Stimulated activated naive CD4-positive, alpha-beta T cell (primary cell): ENCODE results near the gene SULT4A1.
A peak's percentile ranks its signal among the peaks of the same experiment; 100 is the strongest.
"Not testable (repeated sequence)": the region's sequence is repeated elsewhere in the genome, so short reads cannot be mapped to it uniquely, and the experiment has no call there.

Source experiments
- DNase-seq, 6 experiments: peaks; one replicate each; lab custom pipeline; 2025; lab: John Stamatoyannopoulos, UW

SULT4A1 gene

DNA sequence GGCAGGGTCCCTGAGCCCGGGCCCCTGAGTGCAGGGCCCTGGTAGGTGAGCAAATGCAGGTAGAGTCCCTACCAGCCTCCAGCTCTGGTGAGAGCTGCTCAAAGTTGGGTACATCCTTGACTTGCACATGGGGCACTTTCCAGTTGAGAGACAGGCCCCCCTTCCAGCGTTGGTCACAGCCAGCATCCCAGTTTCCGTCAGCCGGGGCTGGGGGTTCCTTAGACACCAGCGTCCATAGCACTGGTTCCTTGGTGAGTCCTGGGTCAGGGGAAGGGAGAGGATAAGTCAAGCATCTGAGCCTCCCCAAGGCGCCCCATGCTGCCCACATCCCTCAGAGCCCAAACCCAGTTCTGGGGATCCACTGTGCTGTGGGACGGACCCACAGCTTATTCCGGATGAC lies 23.9 kb upstream of the SULT4A1 start:
- no peak for DNase-seq

DNA sequence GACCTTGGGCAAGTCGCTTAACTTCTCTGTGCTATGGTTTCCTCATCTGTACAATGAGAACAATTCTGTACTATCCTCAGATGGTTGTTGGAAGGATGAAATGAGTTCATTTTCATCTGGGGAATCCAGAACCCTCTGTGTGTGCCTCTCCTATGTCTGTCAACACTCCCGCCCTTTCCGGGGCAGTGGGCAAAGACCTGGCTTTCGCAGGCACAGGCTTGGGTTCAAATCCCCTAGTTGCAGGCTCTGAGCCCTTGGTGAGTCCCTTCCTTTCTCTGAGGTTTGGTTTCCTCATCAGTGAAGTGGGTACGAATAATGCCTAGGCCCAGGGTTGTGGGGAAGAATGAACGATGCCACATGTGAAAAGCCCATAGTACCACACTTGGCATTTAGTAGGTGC lies 23.5 kb upstream of the SULT4A1 start:
- no peak for DNase-seq

DNA sequence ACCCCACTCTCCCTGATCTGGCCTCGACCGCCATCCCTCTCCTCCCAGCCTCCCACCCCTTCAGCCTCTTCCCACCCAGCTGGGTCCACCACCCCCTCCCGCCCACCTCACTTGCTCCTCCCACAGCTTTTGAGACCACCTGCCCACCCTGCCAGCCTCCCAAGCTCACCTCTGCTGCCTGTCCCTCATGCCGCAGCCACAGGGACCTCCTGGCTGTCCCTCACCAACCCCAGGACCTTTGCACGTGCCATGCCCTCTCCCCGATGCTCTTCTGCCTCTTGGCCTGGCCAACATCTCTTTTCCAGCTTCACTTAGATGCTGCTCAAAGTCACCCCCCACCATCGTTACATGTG lies 23.0 kb upstream of the SULT4A1 start:
- DNase-seq = no peak

DNA sequence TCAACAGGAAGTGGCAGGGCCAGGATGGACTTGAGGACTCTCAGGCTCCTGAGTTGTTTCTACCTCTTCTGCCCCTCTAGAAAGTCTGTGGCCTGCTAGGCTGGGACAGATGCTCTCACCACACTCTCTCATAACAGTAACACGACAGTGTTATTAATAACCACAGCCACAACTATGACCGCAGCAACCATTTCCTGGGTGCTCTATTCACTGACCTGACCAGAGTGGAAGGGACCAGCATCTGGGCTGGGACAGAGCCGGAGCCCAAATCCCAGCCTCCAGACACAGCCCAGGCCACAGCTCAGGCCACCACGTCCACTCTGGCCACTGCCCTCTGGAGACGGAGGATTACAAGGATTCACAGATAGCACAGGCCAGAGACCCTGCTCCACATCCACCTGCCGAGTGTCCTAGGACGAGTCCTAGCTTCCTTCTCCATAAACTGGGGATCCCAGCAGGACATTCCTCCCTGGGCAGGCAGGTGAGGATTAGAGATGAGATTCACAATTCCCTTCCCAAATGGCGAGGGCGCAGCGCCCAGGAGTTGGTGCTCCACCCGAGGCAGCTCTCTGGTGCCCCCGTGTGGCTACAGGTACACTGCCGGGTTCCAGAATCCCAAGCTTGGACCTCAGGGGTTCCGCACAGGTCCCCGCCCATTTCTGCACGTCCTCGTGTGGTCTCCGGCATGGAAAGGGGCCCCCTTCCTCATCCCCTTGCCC lies 22.4 kb upstream of the SULT4A1 start:
- peak in 1 of 6 experiments; percentile 11 for DNase-seq

DNA sequence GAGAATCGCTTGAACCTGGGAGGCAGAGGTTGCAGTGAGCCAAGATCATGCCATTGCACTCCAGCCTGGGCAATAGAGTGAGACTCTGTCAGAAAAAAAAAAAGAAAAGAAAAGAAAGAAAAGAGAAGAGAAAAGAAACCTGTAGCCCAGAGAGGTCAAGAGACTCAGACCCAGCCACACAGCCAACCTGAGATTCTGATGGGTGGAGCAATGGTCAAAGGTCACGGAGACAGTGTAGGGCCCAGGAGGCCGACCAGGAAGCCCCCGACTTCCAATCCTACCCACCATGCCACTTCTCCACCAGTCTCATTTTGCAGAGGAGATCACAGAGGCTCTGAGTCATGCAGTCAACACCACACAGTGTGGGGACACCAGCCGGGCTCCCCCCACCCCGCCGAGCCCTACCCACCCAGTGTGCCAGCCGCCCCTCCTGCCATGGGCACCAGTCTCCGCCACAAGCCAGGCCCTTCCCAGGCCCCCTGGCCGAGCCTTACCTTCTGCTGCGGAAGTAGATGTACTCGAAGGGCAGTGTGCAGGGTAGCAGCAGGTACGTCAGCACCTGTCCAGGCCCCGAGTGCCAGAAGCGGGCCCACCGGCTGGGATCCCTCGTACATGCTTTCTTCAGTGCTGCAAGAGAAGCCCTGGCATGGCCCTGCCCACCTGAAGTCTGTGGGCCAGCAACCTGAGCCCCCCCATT lies 21.6 kb upstream of the SULT4A1 start:
- DNase-seq = no peak

- peak in 3 of 6 experiments; percentile 12 to 24 (median 19) for DNase-seq
Measured at GRCh38 chr22:43883012-43883661, 20.8 kb upstream of the SULT4A1 start.

DNA sequence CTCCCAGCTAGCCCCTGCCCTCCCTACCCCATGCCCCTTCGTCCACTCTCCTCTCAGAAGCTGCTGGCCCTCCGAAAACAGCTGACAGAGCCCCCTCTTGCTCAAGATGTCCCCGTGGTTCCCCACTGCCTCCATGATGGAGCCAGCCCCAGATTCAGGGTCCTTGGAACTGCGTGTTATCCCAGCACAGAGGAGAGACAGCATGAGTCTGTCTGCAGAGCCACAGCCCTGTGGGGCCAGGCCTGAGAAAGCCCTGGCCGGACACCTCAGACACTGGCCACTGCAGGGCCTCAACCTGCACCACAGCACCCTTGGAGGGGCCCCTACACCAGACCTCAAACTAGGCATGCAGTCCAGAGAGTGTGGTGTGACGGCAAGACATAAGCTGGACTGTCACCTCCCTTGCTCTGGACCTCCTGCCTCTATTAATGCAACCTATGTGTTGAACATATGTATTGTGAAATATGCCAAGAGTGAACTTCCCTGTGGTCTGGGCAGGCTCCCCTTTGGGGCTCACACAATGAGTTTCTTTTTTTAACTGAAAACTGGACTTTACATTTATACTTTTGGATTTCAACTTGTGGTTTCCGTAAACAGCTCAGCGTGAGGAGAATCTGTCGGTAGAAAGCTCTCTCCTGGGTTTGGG lies 19.9 kb upstream of the SULT4A1 start:
- no peak for DNase-seq

DNA sequence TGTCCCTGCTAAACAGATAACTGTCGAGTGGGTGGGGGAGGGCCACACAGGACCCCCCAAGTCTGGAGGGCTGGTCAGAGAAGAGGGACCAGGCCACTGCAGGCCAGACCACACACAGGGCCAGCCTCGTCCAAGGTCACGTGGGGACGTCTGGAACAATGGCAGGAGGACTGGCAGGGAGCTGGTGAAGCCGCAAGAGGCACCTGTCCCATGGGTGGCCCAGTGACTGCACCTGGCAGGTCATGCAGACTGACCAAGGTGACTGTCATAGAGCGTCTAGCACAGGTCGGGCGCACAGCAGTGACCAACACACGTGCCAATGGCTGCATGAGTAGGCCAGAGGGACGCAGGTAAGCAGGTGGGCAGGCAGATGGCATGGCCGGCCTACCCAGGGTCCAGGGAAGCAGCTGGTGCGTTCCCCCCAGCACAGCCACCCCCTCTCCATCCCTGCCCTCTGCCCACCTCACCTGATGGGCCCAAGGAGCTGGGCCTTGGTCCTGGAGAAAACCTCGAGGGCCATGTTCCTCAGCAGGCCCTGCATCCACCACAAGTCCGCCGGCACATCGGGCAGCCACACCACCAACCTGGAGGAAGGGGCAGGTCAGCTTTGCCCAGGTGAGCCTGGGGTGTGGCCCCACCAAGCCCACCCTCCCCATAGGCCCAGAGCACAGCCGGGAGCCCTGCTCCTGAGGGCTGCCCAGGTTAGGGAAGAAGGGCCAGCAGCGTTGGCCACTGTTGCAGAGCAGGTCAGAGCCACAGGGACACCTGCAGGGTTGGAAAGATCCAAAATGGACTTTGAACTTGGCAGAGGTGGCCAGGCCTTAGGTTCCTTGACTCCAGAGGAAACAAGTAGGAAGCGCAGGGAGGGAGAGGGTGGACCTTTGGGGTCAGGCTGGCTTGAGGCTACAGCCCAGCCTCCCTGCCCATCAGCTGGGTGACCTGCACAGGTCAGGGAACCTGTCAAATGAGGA lies 19.1 kb upstream of the SULT4A1 start:
- DNase-seq = no peak

DNA sequence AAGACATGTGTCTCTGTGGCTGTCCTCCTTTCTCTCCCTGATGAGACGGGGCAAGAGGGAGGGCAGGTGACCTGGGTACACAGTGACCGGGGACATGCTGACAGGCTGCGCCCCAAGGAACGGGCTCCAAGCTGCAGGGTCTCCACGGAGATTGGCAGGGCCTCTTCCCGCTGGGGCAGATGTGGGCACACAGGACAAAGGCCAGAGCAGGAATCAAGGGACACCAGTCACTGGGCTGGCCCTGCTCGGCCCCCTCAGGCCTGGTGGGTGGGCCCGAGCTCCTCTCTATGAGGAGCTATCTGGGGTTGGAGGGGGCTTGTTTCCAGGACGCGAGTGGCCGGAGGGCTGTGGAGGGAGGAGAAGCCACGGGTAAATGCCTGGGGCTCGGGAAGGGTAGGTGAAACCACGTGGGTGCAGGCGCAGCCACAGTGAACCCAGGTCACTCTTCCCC lies 18.3 kb upstream of the SULT4A1 start:
- DNase-seq = no peak

DNA sequence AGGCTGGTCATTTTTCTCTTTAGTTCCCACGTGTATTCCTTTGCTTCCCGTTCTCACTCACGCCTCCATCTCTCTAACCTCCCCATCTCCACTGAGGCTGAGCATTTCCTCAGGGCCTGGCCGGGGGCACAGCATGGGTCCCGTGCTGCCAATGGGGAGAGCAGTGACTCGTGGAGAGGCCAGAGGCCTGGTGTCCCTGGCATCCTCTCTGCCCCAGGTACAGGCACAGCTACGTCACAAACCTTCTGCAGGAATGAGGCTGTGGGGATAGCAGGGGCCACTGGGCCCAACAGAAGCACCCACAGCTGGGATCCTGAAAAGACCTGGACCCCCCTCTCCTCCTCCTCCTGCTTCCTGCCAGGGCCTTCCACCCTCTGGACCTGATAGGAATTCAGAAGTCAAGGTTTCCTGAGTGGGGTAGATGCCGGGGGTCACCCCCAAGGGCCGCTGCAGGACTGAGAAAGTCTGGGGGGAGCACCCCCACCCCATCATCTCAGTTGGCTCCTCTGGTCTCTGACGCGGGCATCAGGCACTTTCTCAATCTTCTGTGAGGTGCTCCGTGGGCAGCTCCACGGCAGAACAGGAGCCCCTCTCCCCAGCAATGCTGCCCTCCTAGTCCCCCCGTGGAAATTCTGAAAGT lies 17.7 kb upstream of the SULT4A1 start:
- no peak for DNase-seq

GRCh38 chr22:43878831-43879550 lies 16.7 kb upstream of the SULT4A1 start:
- no peak for DNase-seq

- no peak for DNase-seq
Measured at GRCh38 chr22:43878079-43878795, 15.9 kb upstream of the SULT4A1 start.

DNA sequence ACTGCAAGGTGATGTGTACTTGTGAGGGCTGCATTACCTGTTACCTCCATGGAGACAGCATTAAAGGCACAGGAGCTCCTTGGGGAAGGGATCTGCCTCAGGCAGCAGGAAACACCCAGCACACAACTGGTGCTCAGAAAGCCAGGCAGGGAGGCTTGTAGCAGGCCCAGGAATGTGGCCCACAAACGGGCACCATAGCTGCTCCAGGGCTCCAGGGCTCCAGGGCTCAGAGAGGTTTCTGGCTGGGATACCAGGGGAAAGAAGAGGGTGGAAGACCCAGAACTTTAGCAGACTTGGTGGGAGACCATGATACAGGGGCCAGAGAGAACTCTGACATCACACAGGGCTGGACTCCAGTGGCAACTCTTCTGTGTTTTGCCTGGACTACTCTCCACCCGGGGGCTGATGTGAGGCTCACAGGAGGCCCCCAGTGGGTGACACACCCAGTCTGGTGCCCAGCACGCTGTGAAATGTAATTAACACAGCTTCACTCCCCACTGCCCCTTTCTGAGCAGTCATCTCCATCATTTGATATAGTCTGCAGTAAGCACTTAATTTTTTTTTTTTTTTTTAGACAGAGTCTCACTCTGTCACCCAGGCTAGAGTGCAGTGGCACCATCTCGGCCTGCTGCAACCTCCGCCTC lies 14.7 kb upstream of the SULT4A1 start:
- DNase-seq = no peak

- DNase-seq = no peak
Measured at GRCh38 chr22:43869799-43870198, 7.5 kb upstream of the SULT4A1 start.

GRCh38 chr22:43869001-43869400 lies 6.7 kb upstream of the SULT4A1 start:
- DNase-seq = not testable (repeated sequence)

DNA sequence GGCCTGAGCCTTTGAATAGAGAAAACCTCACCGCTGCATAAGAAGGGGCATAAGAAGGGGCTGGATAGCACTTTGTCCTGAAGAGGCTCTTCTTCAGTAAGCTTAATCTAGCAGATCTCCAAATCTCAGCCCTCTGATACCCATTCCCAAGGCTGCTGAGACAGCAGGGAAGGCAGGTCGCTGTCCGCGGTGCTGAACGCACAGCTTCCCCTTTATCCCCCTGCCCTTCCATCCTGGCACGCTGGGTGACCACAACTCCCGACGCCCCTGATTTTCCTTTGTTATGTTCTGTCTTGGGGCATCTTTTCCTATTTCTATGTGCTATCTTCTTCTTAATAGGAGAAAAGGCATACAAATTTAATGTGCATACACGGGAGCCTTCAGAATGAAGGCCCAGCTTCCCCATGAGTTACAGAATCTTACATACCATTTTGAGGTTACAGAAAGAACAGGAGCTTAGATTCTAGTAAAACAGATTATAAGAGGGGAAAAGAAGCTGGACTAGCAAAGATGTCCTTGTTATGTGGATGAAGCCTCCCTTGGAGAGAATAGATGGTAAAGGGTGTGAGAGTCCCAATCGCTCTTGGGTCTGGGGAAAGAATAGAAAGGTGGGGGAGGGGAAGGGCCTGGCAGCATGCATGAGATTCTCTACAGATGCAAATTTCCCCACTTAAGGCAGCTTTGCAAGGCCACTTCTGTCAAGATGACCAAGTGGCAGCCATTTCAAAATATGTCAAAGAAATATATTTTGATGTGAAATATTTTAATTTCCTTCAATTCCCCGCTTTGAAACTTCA lies 5.7 kb upstream of the SULT4A1 start:
- peak in 1 of 6 experiments; percentile 3 for DNase-seq

GRCh38 chr22:43862882-43863202 lies 529 bp upstream of the SULT4A1 start:
- no peak for DNase-seq

DNA sequence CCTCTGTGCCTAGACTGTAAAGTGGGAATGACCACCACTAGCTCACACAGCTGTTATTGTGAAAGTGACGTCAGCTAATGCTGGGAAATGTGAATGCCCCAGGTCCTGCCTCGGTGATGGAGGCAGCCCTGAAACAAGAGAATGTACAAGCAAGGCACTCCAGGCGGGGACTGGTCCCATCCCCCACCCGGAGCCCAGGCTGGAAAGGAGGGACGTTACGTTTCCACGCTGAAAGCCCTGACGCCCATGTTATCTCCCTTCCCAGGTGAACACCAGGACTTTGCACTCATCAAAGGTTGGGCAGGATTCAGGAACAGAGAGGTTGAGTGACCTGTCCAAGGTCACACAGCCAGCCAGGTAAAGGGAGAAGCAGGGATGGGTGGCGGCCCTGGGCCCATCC lies 784 bp downstream of the SULT4A1 start:
- no peak for DNase-seq
